Muscle layer of colon (tissue), 2 donors: Measurements from ENCODE around the gene GPC6.
"Not testable (repeated sequence)": the region's sequence is repeated elsewhere in the genome, so short reads cannot be mapped to it uniquely, and the experiment has no call there.

ENCODE experiments used
- H3K27ac ChIP-seq: one replicate; pipeline ENCODE4 v1.7.0; 2013; ENCODE audit warnings: low read depth, mild to moderate bottlenecking, low read length, moderate library complexity
- H3K27me3 ChIP-seq, 2 donors: one replicate each; pipeline ENCODE4 v1.7.0; 2013; ENCODE audit warnings: low read length in 2 of 2, mild to moderate bottlenecking in 2 of 2; ENCODE audit not compliant: insufficient read depth in 2 of 2, control insufficient read depth in 1 of 2
- H3K36me3 ChIP-seq: one replicate; pipeline ENCODE4 v1.7.0; 2013; ENCODE audit warnings: mild to moderate bottlenecking, low read length; ENCODE audit not compliant: insufficient read depth
- H3K4me1 ChIP-seq: one replicate; pipeline ENCODE4 v1.7.0; 2013; ENCODE audit warnings: mild to moderate bottlenecking, low read length; ENCODE audit not compliant: insufficient read depth
- H3K4me3 ChIP-seq, 2 donors: one replicate each; pipeline ENCODE4 v1.7.0; 2013; ENCODE audit warnings: low read length in 2 of 2, low read depth in 1 of 2, mild to moderate bottlenecking in 1 of 2, moderate library complexity in 1 of 2
- H3K9ac ChIP-seq: one replicate; pipeline ENCODE4 v1.7.0; 2013; ENCODE audit warnings: low read length
- H3K9me3 ChIP-seq: one replicate; pipeline ENCODE4 v1.7.0; 2013; ENCODE audit warnings: mild to moderate bottlenecking, low read length
- donor health status: abdominal sarcoma.
- donor health status: Adenocarcinoma of cecum.

GPC6 gene

GRCh38 chr13:94272038-94272437, 1045.4 kb downstream of the GPC6 start:
- Histone ChIP-seq H3K36me3 (no peaks in the 10 kb centered on the region), H3K4me3 (no peak overlapping the region), H3K9me3 (no peaks in the 10 kb centered on the region), H3K27me3 (no peaks in the 10 kb centered on the region), H3K4me1 (no peaks in the 10 kb centered on the region), H3K27ac (no peak overlapping the region), H3K9ac (no peak overlapping the region)

GRCh38 chr13:94280349-94280748, 1053.7 kb downstream of the GPC6 start:
- Histone ChIP-seq H3K27me3 (no peaks in the 10 kb centered on the region), H3K9ac (no peak overlapping the region), H3K36me3 (no peaks in the 10 kb centered on the region), H3K9me3 (no peaks in the 10 kb centered on the region), H3K27ac (no peak overlapping the region), H3K4me3 (no peak overlapping the region), H3K4me1 (no peaks in the 10 kb centered on the region)

GRCh38 chr13:94280845-94281244, 1054.2 kb downstream of the GPC6 start:
- Histone ChIP-seq H3K9ac (no peak overlapping the region), H3K9me3 (no peaks in the 10 kb centered on the region), H3K27me3 (no peaks in the 10 kb centered on the region), H3K4me1 (no peaks in the 10 kb centered on the region), H3K27ac (no peak overlapping the region), H3K36me3 (no peaks in the 10 kb centered on the region), H3K4me3 (no peak overlapping the region)

GRCh38 chr13:94286581-94286980, 1060.0 kb downstream of the GPC6 start:
- no peaks in the 10 kb centered on the region for H3K4me1 ChIP-seq
- no peaks in the 10 kb centered on the region for H3K36me3 ChIP-seq
- no peak overlapping the region for H3K9ac ChIP-seq
- no peaks in the 10 kb centered on the region for H3K9me3 ChIP-seq
- no peaks in the 10 kb centered on the region for H3K27me3 ChIP-seq
- H3K4me3 ChIP-seq: no peak overlapping the region
- H3K27ac ChIP-seq: no peak overlapping the region

DNA sequence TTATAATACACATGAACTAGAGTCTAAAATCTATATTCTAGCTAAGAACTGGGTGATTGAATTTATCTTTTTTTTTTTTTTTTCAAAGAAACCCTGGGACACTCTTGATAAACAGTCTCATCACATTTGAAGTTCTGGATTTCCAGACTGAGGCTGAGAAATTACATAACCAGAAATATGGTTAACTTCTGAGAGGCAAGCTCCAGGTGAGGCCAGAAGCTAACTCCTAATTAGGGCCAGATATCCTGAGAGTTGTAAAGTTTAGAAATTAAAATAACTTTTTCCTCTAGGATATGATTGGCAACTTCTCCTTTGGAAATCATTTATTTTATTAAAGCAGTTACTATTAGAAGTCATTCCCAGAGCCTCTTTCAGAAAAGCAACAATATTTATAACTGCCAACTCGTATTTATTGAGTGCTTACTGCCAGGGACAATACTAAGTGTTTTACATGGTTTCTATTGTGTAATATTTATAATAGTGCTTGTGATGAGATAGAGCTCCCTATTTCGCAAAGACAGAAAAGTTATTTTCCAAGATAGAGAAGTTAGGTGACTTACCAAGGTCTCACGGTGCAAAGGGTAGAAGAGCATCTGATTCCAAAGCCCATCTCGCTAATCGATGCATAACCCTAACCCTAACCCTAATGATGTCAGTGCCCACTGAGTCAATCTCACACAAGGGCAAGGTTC, 1065.2 kb downstream of the GPC6 start:
- no peaks in the 10 kb centered on the region for H3K9me3 ChIP-seq
- no peak overlapping the region for H3K4me3 ChIP-seq
- H3K27ac ChIP-seq: no peak overlapping the region
- no peaks in the 10 kb centered on the region for H3K4me1 ChIP-seq
- no peaks in the 10 kb centered on the region for H3K27me3 ChIP-seq
- H3K9ac ChIP-seq: no peak overlapping the region
- H3K36me3 ChIP-seq: no peaks in the 10 kb centered on the region

DNA sequence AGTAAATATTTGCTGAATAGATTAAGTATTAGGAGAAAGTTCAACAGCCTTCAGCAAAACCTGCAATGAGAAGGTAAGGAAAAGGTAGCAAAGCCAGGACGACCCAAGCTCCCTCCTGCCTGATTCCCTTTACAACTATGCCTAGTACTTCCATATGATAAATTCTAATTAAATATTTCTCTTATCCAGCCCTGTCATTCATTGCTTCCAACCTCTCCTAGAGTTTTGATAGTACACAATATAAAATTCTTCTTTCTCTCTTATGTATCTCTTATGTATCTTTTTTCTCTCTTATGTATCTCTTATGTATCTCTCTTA, 1065.7 kb downstream of the GPC6 start:
- H3K4me1 ChIP-seq: no peaks in the 10 kb centered on the region
- H3K4me3 ChIP-seq: no peak overlapping the region
- H3K27ac ChIP-seq: no peak overlapping the region

DNA sequence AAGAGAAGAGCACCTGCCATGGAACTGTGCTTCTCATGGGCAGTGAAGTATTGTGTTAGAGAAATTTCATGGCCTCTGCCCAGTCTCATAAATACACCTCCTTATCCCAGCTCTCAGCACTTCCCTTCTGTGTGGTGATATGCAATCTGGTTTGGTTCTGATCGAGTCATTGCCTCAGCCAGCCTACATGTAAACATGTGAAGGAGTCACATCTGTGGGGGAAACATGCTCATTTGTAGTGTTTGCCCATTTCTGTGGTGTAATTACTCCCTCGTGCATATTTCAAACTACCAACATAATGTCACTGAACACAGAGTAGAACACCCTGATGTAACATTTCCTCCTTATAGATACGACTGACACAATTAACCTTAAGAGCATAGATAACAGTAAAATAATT, 1069.9 kb downstream of the GPC6 start:
- no peak overlapping the region for H3K9ac ChIP-seq
- H3K36me3 ChIP-seq: no peaks in the 10 kb centered on the region
- no peak overlapping the region for H3K27ac ChIP-seq
- H3K27me3 ChIP-seq: no peaks in the 10 kb centered on the region
- no peak overlapping the region for H3K4me3 ChIP-seq
- no peaks in the 10 kb centered on the region for H3K9me3 ChIP-seq
- H3K4me1 ChIP-seq: no peaks in the 10 kb centered on the region

More for the DNA sequence above, 1065.7 kb downstream of the GPC6 start:
- no peaks in the 10 kb centered on the region for H3K27me3 ChIP-seq
- no peaks in the 10 kb centered on the region for H3K36me3 ChIP-seq
- no peak overlapping the region for H3K9ac ChIP-seq
- H3K9me3 ChIP-seq: no peaks in the 10 kb centered on the region

- Histone ChIP-seq H3K9ac (no peak overlapping the region), H3K27me3 (no peaks in the 10 kb centered on the region), H3K36me3 (no peaks in the 10 kb centered on the region), H3K9me3 (no peaks in the 10 kb centered on the region), H3K4me1 (no peaks in the 10 kb centered on the region), H3K4me3 (no peak overlapping the region), H3K27ac (no peak overlapping the region)
Measured at GRCh38 chr13:94298346-94298745, 1071.7 kb downstream of the GPC6 start.

DNA sequence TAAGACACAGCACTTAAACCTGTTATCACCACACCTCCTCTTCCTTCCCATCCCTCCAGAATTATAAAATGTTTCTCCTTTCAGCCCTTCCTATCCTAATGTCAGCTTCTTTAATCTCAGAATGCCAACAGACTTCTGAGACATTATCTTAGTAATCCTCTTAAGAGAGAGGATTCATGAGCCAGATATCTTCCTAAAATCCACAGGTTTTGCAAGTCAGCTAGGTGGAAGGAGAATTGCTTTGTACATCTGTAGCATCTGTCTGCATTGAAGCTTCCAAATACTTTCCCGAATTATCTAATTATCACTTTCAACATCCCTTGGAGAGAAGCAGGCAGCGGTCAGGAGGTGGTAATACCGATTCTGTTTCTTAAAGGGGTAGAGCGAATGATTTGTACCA, 1073.8 kb downstream of the GPC6 start:
- H3K9me3 ChIP-seq: no peaks in the 10 kb centered on the region
- peaks cover 9% of the 10 kb centered on the region for H3K4me1 ChIP-seq
- H3K27ac ChIP-seq: no peak overlapping the region
- no peaks in the 10 kb centered on the region for H3K27me3 ChIP-seq
- H3K36me3 ChIP-seq: no peaks in the 10 kb centered on the region
- no peak overlapping the region for H3K4me3 ChIP-seq
- no peak overlapping the region for H3K9ac ChIP-seq

DNA sequence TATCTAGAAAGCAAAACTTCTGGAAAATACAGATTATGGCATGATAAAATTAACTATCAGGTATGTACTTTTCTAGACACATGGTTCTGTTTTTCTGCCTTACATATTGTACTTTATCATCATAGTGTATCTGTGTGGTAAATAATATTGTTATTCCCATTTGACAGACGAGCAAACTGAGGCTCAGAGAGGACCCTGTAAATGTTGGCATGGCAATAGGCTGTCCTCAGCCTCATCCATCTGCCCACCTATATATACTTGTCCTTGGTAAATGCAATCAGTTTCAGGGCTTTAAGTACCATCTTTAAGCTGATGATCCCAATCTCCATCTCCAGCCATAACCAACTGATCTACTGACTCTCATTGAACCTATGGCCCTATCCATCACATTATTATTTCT, 1074.9 kb downstream of the GPC6 start:
- no peak overlapping the region for H3K27ac ChIP-seq
- H3K4me3 ChIP-seq: no peak overlapping the region
- no peaks in the 10 kb centered on the region for H3K36me3 ChIP-seq
- peaks cover 9% of the 10 kb centered on the region for H3K4me1 ChIP-seq
- no peak overlapping the region for H3K9ac ChIP-seq
- no peaks in the 10 kb centered on the region for H3K9me3 ChIP-seq
- no peaks in the 10 kb centered on the region for H3K27me3 ChIP-seq

- not testable (repeated sequence) for H3K9ac ChIP-seq, H3K36me3 ChIP-seq, H3K9me3 ChIP-seq, H3K27ac ChIP-seq, H3K27me3 ChIP-seq, H3K4me1 ChIP-seq, H3K4me3 ChIP-seq
Measured at GRCh38 chr13:94302847-94303565, 1076.4 kb downstream of the GPC6 start.

GRCh38 chr13:94303644-94304174, 1077.1 kb downstream of the GPC6 start:
- no peak overlapping the region for H3K4me3 ChIP-seq
- no peaks in the 10 kb centered on the region for H3K9me3 ChIP-seq
- no peaks in the 10 kb centered on the region for H3K36me3 ChIP-seq
- H3K27me3 ChIP-seq: no peaks in the 10 kb centered on the region
- H3K27ac ChIP-seq: no peak overlapping the region
- H3K4me1 ChIP-seq: peaks cover 9% of the 10 kb centered on the region
- no peak overlapping the region for H3K9ac ChIP-seq
